HG02981 (cell line): ENCODE data around the gene WNT7A.

ENCODE experiments used
- ATAC-seq: cut with Tn5 transposase; IDR thresholded peaks from one replicate; pipeline ENCODE4 v1.9.1; 2021; ENCODE audit warnings: mild to moderate bottlenecking, moderate library complexity; ENCODE audit not compliant: unreplicated experiment

The WNT7A gene

DNA sequence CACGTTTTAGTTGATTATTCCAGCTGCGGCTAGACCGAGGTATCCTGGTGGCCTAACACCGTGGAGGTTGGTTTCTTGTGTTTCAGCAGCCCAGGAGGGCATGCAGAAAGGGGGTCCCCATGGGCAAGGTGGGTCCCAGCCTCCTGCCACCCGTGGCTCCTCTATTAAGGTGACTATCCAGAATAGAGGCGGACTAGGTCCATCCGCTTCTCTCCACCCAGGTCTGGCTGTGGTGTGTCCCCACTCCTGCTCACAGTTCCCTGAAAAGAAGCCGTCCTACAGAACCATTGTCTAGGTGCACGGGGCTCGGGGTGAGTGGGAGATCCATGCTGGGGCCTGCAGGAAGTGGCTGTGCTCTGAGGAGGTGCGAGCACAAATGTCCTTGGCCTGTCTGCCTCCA, 81.5 kb downstream of the WNT7A start:
- ATAC-seq, result no peak

DNA sequence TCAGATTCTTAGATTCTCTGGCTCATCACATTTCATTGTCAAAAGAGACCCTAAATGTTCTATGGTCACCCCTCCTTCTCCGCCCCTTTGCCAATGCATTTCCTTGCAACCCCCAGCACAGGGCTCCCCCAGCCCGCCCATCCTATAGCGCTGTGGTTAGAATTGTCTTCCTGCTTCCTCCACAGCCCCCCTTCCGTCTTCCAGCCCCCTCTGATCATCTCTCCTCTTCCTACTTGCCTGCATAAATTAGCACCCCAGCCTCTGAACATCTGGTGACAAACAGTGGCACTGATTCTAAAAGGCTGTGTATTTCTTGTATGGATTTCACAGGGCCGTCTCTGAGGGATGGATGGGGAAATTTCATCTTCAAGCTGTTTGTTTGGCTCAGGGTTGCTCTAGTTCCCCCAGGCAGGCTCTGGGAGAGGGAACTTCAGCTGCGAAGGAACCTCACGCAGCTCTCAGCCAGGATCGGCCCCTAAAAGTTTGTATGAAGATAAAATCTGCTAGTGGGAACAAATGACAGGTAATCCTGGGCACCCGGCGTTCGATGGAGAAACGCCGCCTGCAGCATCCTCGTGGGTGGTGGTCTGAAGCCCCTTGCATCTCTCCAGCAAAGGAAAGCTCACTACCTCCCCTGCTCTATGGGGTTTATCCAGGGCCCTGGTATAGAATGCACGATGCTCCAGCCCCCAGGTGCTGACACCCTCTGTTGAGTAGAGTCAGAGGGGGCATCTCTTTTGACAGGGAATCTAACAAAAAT, 83.0 kb downstream of the WNT7A start:
- ATAC-seq, result no peak

- ATAC-seq, result no peak
These were observed 84.1 kb downstream of the WNT7A start for GRCh38 chr3:13795816-13796215.

GRCh38 chr3:13794322-13794721, 85.5 kb downstream of the WNT7A start:
- no peak for ATAC-seq

- no peak for ATAC-seq
These were observed 86.4 kb downstream of the WNT7A start for GRCh38 chr3:13793451-13793850.

- no peak for ATAC-seq
These were observed 87.1 kb downstream of the WNT7A start for GRCh38 chr3:13792512-13793371.

DNA sequence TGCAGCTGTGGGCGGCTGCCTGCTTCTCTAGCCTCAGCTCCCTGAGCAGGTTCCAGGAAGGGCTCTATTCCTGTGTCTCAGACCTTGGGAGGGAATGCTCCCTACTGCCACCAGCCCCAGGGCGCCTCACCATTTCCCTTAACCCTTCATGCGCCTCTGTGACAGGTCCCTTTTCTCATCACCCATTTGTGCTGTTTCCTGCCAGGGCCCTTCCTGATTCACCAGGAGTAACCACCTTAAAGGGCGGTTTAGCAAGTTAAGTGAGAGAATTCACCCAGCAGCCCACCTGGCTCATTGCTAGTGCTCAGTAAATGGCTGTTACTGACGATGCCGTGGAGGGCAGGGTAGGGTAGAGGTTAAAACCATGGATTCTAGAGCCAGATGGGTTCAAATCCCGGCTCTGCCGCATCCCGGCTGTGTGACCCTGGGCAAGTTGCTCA, 87.8 kb downstream of the WNT7A start:
- ATAC-seq, result no peak

- no peak for ATAC-seq
These were observed 88.4 kb downstream of the WNT7A start for GRCh38 chr3:13791198-13792050.

GRCh38 chr3:13790376-13791197, 89.3 kb downstream of the WNT7A start:
- ATAC-seq, result no peak

DNA sequence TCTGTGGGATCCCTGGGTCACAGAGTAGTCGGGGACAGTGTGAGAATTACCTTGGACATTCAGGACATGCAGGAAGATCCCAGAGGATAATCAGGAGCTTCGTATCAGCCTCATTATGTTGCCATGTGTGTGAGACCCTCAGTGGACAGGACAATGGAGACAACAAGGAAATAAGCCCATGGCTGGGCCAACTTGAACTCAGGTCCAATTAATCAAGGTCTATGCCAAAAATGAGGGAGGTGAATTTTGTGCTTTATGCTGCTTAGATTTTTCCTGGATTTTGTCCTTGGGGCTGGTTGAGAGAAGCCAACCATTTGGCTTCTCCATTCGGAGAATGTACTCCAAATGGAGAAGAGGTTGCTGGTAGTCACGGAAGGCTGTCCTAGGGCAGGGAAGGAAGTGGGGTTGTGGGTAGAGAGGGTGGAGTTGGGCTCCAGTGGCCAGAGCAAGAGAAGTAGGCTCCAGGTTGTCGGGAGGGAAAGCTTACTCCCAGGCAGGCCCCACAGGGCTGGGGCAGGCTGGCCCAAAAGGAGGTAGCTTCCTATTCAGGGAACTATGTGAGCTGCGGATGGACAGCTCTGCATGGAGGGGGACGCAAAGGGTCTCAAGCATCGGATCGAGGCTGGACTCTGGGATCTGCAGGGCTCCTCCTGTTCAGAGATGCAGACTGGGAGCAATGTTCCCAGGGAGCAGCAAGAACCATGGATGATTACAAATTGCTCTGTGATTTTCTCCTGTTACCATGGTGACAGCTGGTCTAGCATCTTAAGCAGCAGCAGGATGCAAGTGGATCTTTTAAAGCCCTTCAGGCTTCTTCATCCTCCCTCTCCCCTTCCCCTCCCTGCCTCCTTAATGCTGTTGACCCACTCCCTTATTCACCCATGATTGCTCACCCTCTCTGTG, 91.1 kb downstream of the WNT7A start:
- no peak for ATAC-seq

- no peak for ATAC-seq
These were observed 92.2 kb downstream of the WNT7A start for GRCh38 chr3:13787533-13788132.

DNA sequence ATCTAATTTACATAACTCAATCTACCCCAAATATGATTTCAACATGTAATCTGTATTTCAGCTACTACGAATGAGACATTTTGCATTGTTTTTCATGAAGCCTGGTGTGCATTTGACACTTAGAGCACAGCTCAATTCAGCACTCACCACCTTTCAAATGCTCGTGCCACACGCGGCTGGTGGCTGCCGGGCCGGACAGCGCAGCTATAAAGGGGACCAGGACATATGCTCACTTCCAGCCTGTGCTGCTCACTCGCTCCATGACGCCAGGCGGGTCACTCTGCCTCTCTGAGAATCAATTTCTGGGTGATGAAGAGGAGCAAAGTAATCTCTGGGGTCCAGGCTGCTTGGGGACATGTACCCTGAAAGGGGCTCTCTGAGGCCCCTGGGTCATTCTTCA, 93.1 kb downstream of the WNT7A start:
- ATAC-seq, result no peak

GRCh38 chr3:13785853-13786436, 93.9 kb downstream of the WNT7A start:
- ATAC-seq, result no peak

- no peak for ATAC-seq
These were observed 94.5 kb downstream of the WNT7A start for GRCh38 chr3:13785351-13785750.

DNA sequence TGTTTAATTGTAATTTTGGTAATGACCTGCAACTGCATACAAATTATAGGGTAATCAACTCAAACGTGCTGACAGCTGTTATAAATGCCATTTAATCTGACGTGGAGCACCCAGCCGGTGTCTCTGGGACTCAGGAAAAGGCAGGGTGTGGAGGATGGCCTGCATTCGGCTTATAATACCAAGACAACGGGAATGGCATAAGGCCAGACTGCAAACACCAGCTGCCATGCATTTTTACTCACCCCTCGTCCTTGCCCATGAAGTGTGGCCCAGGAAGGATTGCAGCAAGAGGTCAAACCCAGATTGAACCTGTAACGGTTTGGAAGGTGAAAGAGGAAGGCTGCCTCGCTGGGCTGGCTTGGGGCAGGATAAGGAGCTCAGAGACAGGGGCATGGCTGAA, 96.4 kb downstream of the WNT7A start:
- no peak for ATAC-seq

- no peak for ATAC-seq
These were observed 97.4 kb downstream of the WNT7A start for GRCh38 chr3:13782501-13782900.

DNA sequence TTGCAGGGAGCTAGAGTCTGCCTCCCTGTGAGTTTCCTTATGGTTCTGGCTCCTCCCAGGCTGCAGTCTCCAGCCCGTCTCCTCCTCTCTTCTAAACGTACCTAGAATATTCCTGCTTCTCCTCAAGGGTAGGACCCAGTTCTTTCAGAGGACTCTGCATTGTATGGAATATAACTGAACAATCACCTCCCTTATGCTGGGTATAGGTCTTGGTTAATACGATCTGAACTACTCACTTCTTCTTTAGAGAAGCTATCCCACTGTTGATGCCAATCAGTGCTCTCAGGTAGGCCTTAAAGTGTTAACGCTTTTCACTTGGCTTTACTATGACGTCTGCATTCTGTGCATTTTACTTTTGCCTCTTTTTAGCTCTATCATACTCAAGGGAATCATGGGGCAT, 98.5 kb downstream of the WNT7A start:
- no peak for ATAC-seq

DNA sequence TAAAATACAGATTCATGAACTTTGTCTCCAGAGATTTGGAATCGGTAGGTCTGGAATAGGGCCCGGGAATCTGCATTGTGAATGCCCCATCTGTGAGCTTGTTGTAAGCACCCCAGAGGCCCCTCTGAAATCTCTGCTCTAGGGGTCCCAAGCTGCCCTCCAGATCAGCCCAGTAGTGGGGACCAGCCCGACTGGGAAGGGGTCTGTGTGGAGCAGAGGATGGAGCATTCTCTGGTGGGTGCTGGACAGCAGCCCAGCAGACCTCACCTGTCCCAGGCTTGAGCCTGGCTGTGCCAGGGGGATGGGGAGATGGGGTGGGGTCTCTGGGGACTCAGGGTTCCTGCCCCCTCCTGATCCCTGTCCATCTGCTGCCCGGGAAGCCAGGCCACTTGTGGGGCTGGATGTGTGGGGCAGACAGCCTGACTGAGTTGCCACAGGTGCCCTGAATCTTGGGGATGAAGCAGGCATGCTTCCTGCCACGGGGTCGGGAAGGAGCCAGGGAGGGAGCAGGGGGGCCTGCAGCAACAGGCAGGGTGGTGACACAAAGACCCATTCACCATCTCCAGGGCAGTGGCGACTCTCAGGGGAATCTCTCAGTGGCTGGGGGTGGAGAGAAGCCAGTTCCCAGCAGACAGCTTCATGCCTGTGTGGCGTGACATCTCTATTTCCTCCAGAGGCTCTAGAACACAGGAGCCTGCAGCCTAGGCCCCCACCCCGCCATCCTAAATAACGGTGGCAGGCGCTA, 99.3 kb downstream of the WNT7A start:
- ATAC-seq, result no peak
